GM18505 (cell line): ENCODE measurements around the gene CHST12.
"Not testable (repeated sequence)": the region's sequence is repeated elsewhere in the genome, so short reads cannot be mapped to it uniquely, and the experiment has no call there.

Source experiments
- ATAC-seq: cut with Tn5 transposase; IDR thresholded peaks from one replicate; pipeline ENCODE4 v1.9.1; 2021; ENCODE audit not compliant: unreplicated experiment
- POLR2A ChIP-seq: IDR thresholded peaks from 4 replicates; pipeline ENCODE4 v1.6.1; 2011; ENCODE audit warnings: borderline replicate concordance; ENCODE audit not compliant: insufficient read depth, insufficient read length; ENCODE audit errors: extremely low read depth

The CHST12 gene

GRCh38 chr7:2460188-2460587 lies 56.8 kb downstream of the CHST12 start:
- TF ChIP-seq POLR2A = no peak
- ATAC-seq = no peak

GRCh38 chr7:2460641-2461040 lies 57.2 kb downstream of the CHST12 start:
- ATAC-seq = no peak
- TF ChIP-seq POLR2A = no peak

- no peak for ATAC-seq
- TF ChIP-seq POLR2A = no peak
Measured at GRCh38 chr7:2461268-2462026, 58.0 kb downstream of the CHST12 start.

- TF ChIP-seq POLR2A = no peak
- ATAC-seq = no peak
Measured at GRCh38 chr7:2462731-2463130, 59.3 kb downstream of the CHST12 start.

GRCh38 chr7:2465928-2466327 lies 62.5 kb downstream of the CHST12 start:
- no peak for ATAC-seq
- no peak for TF ChIP-seq POLR2A

GRCh38 chr7:2466675-2467074 lies 63.3 kb downstream of the CHST12 start:
- TF ChIP-seq POLR2A = no peak
- no peak for ATAC-seq

- TF ChIP-seq POLR2A = no peak
- no peak for ATAC-seq
Measured at GRCh38 chr7:2468227-2468626, 64.8 kb downstream of the CHST12 start.

GRCh38 chr7:2469460-2470203 lies 66.2 kb downstream of the CHST12 start:
- ATAC-seq = not testable (repeated sequence)

GRCh38 chr7:2470204-2471021 lies 67.0 kb downstream of the CHST12 start:
- TF ChIP-seq POLR2A = no peak
- no peak for ATAC-seq

GRCh38 chr7:2471022-2471329 lies 67.6 kb downstream of the CHST12 start:
- ATAC-seq = no peak
- no peak for TF ChIP-seq POLR2A

- TF ChIP-seq POLR2A = no peak
- no peak for ATAC-seq
Measured at GRCh38 chr7:2471396-2471795, 68.0 kb downstream of the CHST12 start.

- ATAC-seq = no peak
Measured at GRCh38 chr7:2472739-2473138, 69.3 kb downstream of the CHST12 start.

GRCh38 chr7:2473496-2474180 lies 70.2 kb downstream of the CHST12 start:
- no peak for TF ChIP-seq POLR2A
- no peak for ATAC-seq

More at GRCh38 chr7:2472739-2473138, 69.3 kb downstream of the CHST12 start:
- TF ChIP-seq POLR2A = no peak
